Measurements from ENCODE around the gene TMEM255B. TPM values are rescaled to one million over a fixed set of nuclear protein-coding genes. Genes with fewer than 3 reads are reported as not detected.
"Not testable (repeated sequence)": the region's sequence is repeated elsewhere in the genome, so short reads cannot be mapped to it uniquely, and the experiment has no call there.

Gene TMEM255B
- total RNA-seq, 2 experiments from 2014 or later: 1.1 to 1.2 TPM

DNA sequence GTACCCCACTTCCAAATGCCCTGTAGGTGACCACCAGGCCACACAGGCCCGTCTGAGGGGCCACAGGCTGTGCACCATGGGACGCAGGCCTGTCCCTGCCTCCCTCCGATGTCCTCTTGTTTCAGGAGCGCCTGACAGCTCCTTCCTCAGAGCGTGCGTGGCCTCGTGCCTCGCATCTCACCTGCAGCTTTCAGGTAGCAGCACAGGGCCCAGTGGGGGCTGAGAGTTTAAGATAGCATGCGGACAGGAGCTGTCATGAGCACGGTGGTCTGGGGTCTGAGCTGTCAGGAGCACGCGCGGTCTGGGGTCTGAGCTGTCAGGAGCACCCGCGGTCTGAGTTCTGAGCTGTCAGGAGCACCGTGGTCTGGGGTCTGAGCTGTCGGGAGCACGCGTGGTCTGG lies 64.7 kb downstream of the TMEM255B start:
- H3K27ac Mint-ChIP-seq: no peak overlapping the region
- no peak for DNase-seq
- no peaks in the 10 kb centered on the region for H3K27me3 Mint-ChIP-seq
- no peaks in the 10 kb centered on the region for H3K9me3 Mint-ChIP-seq
- H3K4me3 Mint-ChIP-seq: no peak overlapping the region
- no peaks in the 10 kb centered on the region for H3K36me3 Mint-ChIP-seq
- no peaks in the 10 kb centered on the region for H3K4me1 Mint-ChIP-seq

GRCh38 chr13:113825841-113826240 lies 66.8 kb downstream of the TMEM255B start:
- DNase-seq: no peak
- Mint-ChIP-seq H3K4me3 (no peak overlapping the region), H3K27ac (no peak overlapping the region), H3K36me3 (no peaks in the 10 kb centered on the region), H3K9me3 (no peaks in the 10 kb centered on the region), H3K4me1 (no peaks in the 10 kb centered on the region), H3K27me3 (no peaks in the 10 kb centered on the region)

- not testable (repeated sequence) for H3K36me3 Mint-ChIP-seq, H3K4me3 Mint-ChIP-seq, H3K27ac Mint-ChIP-seq, DNase-seq, H3K4me1 Mint-ChIP-seq, H3K27me3 Mint-ChIP-seq, H3K9me3 Mint-ChIP-seq
Observed at GRCh38 chr13:113826446-113826845, 67.4 kb downstream of the TMEM255B start.

GRCh38 chr13:113827021-113827420 lies 68.0 kb downstream of the TMEM255B start:
- no peaks in the 10 kb centered on the region for H3K36me3 Mint-ChIP-seq
- H3K27me3 Mint-ChIP-seq: no peaks in the 10 kb centered on the region
- no peak for DNase-seq
- no peaks in the 10 kb centered on the region for H3K9me3 Mint-ChIP-seq
- no peak overlapping the region for H3K27ac Mint-ChIP-seq
- no peak overlapping the region for H3K4me3 Mint-ChIP-seq
- no peaks in the 10 kb centered on the region for H3K4me1 Mint-ChIP-seq

GRCh38 chr13:113828282-113828825 lies 69.3 kb downstream of the TMEM255B start:
- H3K27ac Mint-ChIP-seq: no peak overlapping the region
- no peak for DNase-seq
- H3K9me3 Mint-ChIP-seq: no peaks in the 10 kb centered on the region
- no peaks in the 10 kb centered on the region for H3K4me1 Mint-ChIP-seq
- no peaks in the 10 kb centered on the region for H3K27me3 Mint-ChIP-seq
- no peaks in the 10 kb centered on the region for H3K36me3 Mint-ChIP-seq
- no peak overlapping the region for H3K4me3 Mint-ChIP-seq

DNA sequence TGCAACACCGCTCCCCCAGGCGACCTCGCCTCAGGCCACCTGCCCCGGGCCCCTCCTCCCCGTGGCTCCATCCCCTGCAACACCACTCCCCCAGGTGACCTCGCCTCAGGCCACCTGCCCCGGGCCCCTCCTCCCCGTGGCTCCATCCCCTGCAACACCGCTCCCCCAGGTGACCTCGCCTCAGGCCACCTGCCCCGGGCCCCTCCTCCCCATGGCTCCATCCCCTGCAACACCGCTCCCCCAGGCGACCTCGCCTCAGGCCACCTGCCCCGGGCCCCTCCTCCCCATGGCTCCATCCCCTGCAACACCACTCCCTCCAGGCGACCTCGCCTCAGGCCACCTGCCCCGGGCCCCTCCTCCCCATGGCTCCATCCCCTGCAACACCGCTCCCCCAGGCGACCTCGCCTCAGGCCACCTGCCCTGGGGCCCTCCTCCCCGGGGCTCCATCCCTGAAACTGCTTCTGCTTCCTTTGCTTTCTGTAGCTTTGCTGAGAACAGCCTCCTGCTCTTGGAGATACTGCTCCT lies 71.5 kb downstream of the TMEM255B start:
- H3K27me3 Mint-ChIP-seq, H3K27ac Mint-ChIP-seq, DNase-seq, H3K4me1 Mint-ChIP-seq, H3K36me3 Mint-ChIP-seq, H3K4me3 Mint-ChIP-seq, H3K9me3 Mint-ChIP-seq: not testable (repeated sequence)

- H3K27me3 Mint-ChIP-seq: peaks cover 4% of the 10 kb centered on the region
- no peaks in the 10 kb centered on the region for H3K4me1 Mint-ChIP-seq
- H3K36me3 Mint-ChIP-seq: no peaks in the 10 kb centered on the region
- no peak overlapping the region for H3K4me3 Mint-ChIP-seq
- no peak for DNase-seq
- H3K27ac Mint-ChIP-seq: no peak overlapping the region
- H3K9me3 Mint-ChIP-seq: no peaks in the 10 kb centered on the region
Observed at GRCh38 chr13:113831061-113831460, 72.0 kb downstream of the TMEM255B start.

GRCh38 chr13:113832205-113832604 lies 73.2 kb downstream of the TMEM255B start:
- no peak for DNase-seq
- H3K9me3 Mint-ChIP-seq: no peaks in the 10 kb centered on the region
- H3K36me3 Mint-ChIP-seq: no peaks in the 10 kb centered on the region
- no peak overlapping the region for H3K27ac Mint-ChIP-seq
- H3K4me1 Mint-ChIP-seq: no peaks in the 10 kb centered on the region
- peaks cover 4% of the 10 kb centered on the region for H3K27me3 Mint-ChIP-seq
- no peak overlapping the region for H3K4me3 Mint-ChIP-seq

DNA sequence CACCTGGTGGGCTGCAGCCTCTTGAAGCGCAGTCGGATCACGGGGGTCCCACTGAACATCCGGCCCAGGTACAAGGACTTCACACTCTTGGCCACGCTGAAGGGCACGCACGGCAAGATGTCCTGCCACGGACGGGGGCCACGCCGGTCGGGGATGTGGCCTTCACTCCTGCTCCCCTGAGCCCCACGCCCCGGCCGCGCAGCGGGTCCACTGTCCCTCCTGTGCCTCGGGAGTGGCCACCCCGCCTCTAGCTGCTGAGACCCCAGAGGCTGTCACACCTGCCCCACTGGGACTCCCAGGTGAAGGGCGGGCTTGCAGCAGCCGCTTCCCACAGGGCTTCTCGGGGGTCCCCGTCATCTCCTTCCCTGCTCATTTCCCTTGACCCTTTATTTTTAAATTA lies 73.6 kb downstream of the TMEM255B start:
- DNase-seq: no peak
- H3K4me1 Mint-ChIP-seq: no peaks in the 10 kb centered on the region
- peaks cover 4% of the 10 kb centered on the region for H3K27me3 Mint-ChIP-seq
- H3K9me3 Mint-ChIP-seq: no peaks in the 10 kb centered on the region
- no peak overlapping the region for H3K27ac Mint-ChIP-seq
- no peak overlapping the region for H3K4me3 Mint-ChIP-seq
- no peaks in the 10 kb centered on the region for H3K36me3 Mint-ChIP-seq

DNA sequence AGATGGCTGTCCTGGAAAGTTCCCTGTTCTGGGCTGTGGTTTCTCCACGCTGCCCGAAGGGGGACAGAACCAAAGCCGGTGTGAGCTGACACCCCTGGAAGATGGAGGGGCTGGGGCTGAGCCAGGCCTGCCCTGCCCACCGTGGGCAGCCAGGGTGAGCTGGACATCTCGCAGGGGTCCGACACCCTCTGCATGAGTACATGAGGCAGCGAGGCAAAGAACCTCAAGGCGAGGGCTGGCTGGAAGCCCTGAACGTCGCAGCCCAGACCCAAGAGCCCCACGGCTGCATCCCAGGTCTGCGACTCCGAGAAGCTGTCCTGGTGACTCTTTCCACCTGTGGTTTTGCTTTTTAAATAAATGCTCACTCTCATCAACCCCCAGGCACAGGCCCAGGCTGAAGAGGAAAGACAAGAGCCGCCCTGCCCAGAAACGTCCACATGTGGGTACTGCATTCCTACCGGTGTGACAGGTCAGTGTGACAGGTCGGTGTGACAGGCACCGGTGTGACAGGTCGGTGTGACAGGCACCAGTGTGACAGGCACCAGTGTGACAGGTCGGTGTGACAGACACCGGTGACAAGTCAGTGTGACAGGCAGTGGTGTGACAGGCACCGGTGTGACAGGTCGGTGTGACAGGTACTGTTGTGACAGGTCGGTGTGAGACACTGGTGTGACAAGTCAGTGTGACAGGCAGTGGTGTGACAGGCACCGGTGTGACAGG lies 74.2 kb downstream of the TMEM255B start:
- Mint-ChIP-seq H3K36me3 (no peaks in the 10 kb centered on the region), H3K9me3 (no peaks in the 10 kb centered on the region), H3K4me1 (no peaks in the 10 kb centered on the region), H3K27me3 (peaks cover 4% of the 10 kb centered on the region), H3K4me3 (no peak overlapping the region), H3K27ac (no peak overlapping the region)
- no peak for DNase-seq

DNA sequence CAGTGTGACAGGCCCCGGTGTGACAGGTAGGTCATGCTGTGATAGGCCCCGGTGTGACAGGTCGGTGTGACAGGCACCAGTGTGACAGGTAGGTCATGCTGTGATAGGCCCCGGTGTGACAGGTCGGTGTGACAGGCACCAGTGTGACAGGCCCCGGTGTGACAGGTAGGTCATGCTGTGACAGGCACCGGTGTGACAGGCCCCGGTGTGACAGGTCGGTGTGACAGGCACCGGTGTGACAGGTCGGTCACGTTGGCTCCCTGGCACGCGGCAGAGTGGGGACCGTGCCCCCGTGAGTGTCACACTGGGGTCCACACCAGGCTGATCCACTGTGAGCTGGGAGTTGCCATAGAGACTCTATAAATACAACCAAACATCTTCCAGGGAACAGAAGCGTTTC lies 75.0 kb downstream of the TMEM255B start:
- not testable (repeated sequence) for H3K9me3 Mint-ChIP-seq, H3K36me3 Mint-ChIP-seq, H3K27me3 Mint-ChIP-seq, H3K4me3 Mint-ChIP-seq, DNase-seq, H3K27ac Mint-ChIP-seq, H3K4me1 Mint-ChIP-seq

DNA sequence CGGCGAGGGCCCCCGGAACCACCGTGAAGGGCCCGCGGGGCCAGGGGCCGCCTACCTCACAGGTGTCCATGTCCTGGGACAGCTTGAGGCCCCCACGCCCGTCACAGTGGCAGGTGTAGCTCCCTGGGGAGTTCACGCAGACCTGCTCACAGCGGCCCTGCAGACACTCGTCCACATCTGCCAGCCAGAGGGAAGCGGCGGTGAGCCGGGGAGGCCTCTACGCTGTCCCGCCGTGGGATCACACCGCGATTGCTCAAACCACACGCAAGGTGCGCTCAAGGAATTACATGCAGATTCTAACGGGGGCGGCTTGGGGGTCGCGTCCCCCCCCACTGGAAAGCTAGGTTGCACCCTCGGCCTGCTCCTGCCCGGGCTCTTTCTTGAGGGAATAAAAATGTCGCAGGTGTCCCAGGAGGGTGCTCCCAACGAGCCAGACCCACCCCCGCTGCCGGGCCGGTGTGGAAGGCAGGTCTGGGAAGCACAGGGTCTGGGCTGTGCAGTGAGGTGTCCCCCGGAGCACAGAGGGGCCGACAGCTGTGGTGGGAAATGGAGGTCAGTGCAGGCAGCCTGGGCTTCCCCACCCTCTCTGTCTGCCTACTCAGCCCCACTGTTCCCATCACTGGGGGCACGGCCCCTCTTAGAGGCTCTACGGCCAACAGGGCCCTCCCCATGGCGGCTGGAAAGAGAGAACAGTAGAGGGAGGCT lies 75.6 kb downstream of the TMEM255B start:
- no peaks in the 10 kb centered on the region for H3K4me1 Mint-ChIP-seq
- H3K36me3 Mint-ChIP-seq: no peaks in the 10 kb centered on the region

GRCh38 chr13:113835461-113836270 lies 76.6 kb downstream of the TMEM255B start:
- Mint-ChIP-seq H3K4me1 (no peaks in the 10 kb centered on the region), H3K27ac (no peak overlapping the region)

More for the DNA sequence above, 75.6 kb downstream of the TMEM255B start:
- no peak overlapping the region for H3K27ac Mint-ChIP-seq
- no peaks in the 10 kb centered on the region for H3K9me3 Mint-ChIP-seq
- DNase-seq: no peak
- H3K4me3 Mint-ChIP-seq: no peak overlapping the region
- peaks cover 4% of the 10 kb centered on the region for H3K27me3 Mint-ChIP-seq

GRCh38 chr13:113836768-113837559 lies 77.9 kb downstream of the TMEM255B start:
- H3K4me1 Mint-ChIP-seq: peaks cover 6% of the 10 kb centered on the region
- H3K27me3 Mint-ChIP-seq: peaks cover 6% of the 10 kb centered on the region
- H3K36me3 Mint-ChIP-seq: peaks cover 4% of the 10 kb centered on the region
- no peak for DNase-seq
- H3K27ac Mint-ChIP-seq: no peak overlapping the region
- no peak overlapping the region for H3K4me3 Mint-ChIP-seq
- H3K9me3 Mint-ChIP-seq: peaks cover 7% of the 10 kb centered on the region

More at GRCh38 chr13:113835461-113836270, 76.6 kb downstream of the TMEM255B start:
- H3K9me3 Mint-ChIP-seq: no peaks in the 10 kb centered on the region
- no peaks in the 10 kb centered on the region for H3K36me3 Mint-ChIP-seq
- no peak for DNase-seq
- H3K27me3 Mint-ChIP-seq: peaks cover 4% of the 10 kb centered on the region
- no peak overlapping the region for H3K4me3 Mint-ChIP-seq

Data from activated naive CD8-positive, alpha-beta T cell treated with anti-CD3 and anti-CD28 coated beads for 36 hours (primary cell).